Caki2 (cell line): ENCODE measurements around the gene AP1S1. TPM values are rescaled to one million over a fixed set of nuclear protein-coding genes. Genes with fewer than 3 reads are reported as not detected.
"Not testable (repeated sequence)": the region's sequence is repeated elsewhere in the genome, so short reads cannot be mapped to it uniquely, and the experiment has no call there.

Experiments
- DNase-seq: peaks from one replicate; pipeline ENCODE4 v3.0.0-alpha.2; 2015; ENCODE audit warnings: low read depth
- in situ Hi-C: cut with HindIII; loops from 2 replicates; pipeline ENCODE4 v1.10.0; 2016; ENCODE audit warnings: low sequenced_read_pairs, low pct_unique_long_range_greater_than_20kb, mixed read lengths
- total RNA-seq: library from RNA; depleted of rRNA; stranded (reverse); fragments of >200 nt; shearing (Covaris generic); gene quantifications from 2 replicates; pipeline ENCODE4 v1.2.3, GENCODE V29; 2014; ENCODE audit warnings: low replicate concordance

AP1S1 gene
- total RNA-seq, 1 experiment from 2014 or later = 312 TPM

- no peak for DNase-seq
- in situ Hi-C loops = no loop called here
These were observed 25.4 kb downstream of the AP1S1 start for GRCh38 chr7:101179713-101180112.

- in situ Hi-C loops = no loop called here
- no peak for DNase-seq
These were observed 26.0 kb downstream of the AP1S1 start, which contains the start of gene NAT16 for GRCh38 chr7:101180130-101180755. Gene NAT16, minus strand, starts transcription at chr7:101180293. Its CDS starts 5,486 bp downstream, at chr7:101174807.

DNA sequence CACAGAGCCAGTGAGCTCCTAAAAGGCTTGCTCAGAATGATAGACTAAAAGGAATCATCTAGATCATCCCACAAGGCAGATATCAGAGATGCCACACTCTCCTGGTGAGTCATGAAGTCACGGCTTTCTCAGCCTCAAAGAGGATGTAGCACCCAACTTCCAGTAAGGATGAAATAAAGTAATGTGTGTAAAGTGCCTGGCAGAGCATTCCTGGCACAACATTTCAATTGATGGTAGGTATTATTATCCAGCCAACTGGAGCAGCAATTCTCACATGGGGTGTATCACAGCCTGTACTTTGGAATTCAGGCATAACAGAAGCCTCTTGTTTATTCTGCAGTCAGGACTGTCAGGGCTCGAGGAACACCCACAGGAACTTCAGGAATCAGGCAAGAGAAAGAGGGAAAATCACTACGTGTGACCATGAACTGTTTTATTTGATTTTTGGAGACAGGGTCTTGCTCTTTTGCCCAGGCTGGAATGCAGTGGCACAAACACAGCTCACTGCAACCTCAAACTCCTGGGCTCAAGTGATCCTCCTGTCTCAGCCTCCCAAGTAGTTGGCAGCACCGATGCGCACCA lies 31.1 kb downstream of the AP1S1 start:
- peak; percentile 43 for DNase-seq
- in situ Hi-C loops = no loop called here

DNA sequence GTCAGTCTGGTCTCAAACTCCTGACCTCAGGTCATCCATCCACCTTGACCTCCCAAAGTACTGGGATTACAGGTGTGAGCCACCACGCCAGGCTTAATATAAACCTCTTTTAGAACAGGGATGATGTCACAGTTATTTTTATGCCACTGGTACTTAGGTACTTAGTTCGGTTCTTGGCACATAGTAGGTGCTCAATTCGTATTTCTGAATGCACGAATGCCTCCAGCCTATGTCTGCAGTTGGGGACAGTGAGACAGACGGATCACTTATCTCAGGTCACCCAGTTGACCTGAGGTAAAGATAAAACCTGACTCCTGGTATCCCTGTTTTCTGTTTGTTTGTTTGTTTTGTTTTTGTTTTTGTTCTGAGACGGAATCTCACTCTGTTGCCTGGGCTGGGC lies 31.9 kb downstream of the AP1S1 start:
- in situ Hi-C loops = no loop called here

DNA sequence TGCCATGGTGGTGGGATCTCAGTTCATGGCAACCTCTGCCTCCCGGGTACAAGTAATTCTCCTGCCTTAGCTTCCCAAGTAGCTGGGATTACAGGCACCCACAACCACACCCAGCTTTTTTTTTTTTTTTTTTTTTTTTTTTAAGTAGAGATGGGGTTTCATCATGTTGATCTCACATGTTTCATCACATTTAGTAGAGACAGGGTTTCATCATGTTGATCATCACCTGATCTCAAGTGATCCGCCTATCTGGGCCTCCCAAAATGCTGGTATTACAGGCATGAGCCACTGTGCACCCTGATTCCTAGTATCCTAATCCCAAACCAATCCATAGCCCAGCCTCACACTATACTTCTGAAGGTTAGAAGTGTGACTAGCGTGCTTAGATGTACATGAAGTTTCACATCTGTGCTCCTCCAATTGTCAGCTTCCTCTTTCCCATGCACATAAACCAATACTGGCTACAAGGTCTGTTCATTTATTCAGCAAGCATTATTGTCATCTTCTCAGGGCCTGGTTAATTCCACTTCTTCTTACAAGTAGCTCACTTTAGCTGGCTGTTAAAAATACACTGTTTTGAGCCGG lies 32.7 kb downstream of the AP1S1 start:
- no peak for DNase-seq
- in situ Hi-C loops = no loop called here

More for the DNA sequence above, 31.9 kb downstream of the AP1S1 start:
- no peak for DNase-seq

DNA sequence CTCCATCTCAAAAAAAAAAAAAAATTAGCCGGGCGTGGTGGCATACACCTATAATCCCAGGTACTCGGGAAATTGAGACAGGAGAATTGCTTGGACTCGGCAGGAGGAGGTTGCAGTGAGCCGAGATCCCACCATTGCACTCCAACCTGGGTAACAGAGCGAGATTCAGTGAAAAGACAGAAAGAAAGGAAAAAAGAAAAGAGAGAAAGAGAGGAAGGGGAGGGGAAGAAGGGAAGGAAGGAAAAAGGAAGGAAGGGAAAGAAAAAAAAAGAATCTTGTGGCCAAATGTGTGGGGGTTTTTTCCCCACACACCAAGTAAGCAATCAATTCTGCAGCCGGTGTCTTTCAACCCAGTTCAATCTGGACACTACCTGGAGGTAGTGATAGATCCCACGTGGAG lies 34.8 kb downstream of the AP1S1 start:
- in situ Hi-C loops = no loop called here
- no peak for DNase-seq

- in situ Hi-C loops = no loop called here
- DNase-seq = no peak
These were observed 41.6 kb downstream of the AP1S1 start for GRCh38 chr7:101195884-101196283.

DNA sequence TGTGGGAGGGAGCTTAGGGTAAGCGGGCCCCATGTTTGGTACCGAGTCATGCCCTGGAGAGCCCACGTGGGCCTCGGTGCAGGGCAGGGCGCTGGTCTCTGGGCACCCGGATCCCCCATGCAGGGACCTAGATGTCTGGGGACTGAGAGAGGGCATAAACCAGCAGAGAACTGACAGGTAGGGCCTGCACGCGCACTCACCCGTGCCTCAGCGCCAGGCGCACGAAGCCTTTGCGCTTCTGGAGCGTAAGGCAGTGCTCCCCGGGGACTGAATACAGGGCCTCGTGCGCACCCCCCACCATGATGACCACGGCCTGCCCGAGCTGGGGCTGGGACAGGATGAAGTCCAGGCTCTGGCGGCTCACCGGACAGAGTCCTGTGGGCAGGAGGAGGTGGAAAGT lies 43.7 kb downstream of the AP1S1 start:
- no peak for DNase-seq
- in situ Hi-C loops = no loop called here

GRCh38 chr7:101198476-101198875 lies 44.2 kb downstream of the AP1S1 start:
- in situ Hi-C loops = no loop called here
- DNase-seq = no peak

GRCh38 chr7:101199522-101199921 lies 45.2 kb downstream of the AP1S1 start:
- in situ Hi-C loops, DNase-seq: not testable (repeated sequence)

DNA sequence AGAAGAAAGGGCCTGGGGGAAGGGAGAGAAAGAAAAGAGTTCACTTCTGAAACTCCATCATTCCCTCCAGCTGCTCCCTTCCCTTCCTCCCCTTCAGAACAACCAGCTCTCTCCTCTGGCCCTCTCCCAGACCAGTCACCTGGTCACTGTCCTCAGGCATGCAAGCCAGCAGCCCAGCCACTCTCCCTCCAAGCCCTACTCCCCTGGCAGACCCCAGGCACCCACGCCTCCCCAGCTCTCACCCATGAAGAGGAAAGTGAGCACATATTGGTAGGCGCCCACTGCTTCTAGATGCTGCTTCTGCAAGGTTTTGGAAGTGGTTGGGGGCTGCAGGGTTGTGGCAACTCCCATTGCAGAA lies 46.2 kb downstream of the AP1S1 start:
- in situ Hi-C loops = no loop called here
- no peak for DNase-seq

GRCh38 chr7:101200862-101201599 lies 46.8 kb downstream of the AP1S1 start, which contains the start of gene MOGAT3:
Gene MOGAT3, minus strand, starts transcription at chr7:101201036. Its CDS starts 182 bp downstream, at chr7:101200854.
- in situ Hi-C loops = no loop called here
- no peak for DNase-seq

DNA sequence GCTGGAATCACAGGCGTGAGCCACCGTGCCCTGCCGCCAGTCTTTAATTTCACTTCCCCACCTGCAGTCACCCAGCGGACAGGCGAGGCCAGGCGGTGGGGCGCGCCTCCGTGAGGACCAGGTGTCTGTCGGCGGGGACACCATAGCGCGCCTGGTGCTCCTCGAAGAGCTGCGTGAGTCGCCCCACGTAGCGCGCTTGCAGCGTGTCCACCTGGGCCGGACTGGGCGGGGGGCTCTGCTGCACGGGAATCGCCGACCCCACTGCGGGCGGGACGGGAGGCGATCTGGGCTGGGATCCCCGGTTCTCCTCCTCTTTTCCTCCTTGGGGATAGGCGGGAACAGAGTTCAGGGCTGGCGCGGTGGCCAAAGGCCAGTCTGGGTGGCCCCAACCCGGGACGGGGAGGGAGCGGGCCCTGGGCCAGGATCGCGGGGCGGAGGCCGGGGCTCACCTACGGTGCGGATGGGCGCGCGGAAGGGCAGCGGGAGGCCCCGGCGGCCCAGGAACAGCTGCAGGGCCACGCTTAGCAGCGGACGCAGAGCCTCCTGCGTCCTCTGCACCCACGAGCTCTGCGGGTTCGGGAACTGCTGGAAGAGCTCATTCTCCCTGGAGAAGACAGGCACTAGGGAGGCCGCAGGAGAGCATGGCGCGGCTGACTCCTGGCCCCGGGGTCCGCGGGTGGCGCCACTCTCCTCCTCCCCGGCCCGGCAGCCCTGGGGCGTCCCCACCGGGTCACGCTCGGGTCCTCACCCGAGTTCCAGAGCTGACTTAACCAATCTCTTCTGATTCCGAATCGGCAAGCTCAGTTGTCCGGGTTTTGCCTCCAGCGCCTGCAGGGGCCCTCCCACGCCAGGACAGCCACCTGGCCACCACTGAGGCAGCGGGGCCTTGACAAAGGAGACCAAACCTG lies 47.7 kb downstream of the AP1S1 start:
- in situ Hi-C loops = no loop called here
- no peak for DNase-seq

DNA sequence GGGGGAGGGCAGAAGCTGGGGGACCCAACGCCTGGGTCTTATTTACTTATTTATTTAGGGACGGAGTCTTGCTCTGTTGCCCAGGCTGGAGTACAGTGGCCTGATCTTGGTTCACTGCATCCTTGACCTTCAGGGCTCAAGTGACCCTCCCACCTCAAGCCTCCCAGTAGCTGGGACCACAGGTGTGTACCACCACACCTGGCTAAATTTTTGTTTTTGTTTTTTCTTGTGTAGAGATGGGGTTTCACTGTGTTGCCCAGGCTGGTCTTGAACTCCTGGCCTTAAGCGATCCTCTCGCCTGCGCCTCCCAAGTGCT lies 48.3 kb downstream of the AP1S1 start:
- DNase-seq = no peak
- in situ Hi-C loops = no loop called here

- DNase-seq, in situ Hi-C loops: not testable (repeated sequence)
These were observed 49.8 kb downstream of the AP1S1 start for GRCh38 chr7:101203740-101204738.

DNA sequence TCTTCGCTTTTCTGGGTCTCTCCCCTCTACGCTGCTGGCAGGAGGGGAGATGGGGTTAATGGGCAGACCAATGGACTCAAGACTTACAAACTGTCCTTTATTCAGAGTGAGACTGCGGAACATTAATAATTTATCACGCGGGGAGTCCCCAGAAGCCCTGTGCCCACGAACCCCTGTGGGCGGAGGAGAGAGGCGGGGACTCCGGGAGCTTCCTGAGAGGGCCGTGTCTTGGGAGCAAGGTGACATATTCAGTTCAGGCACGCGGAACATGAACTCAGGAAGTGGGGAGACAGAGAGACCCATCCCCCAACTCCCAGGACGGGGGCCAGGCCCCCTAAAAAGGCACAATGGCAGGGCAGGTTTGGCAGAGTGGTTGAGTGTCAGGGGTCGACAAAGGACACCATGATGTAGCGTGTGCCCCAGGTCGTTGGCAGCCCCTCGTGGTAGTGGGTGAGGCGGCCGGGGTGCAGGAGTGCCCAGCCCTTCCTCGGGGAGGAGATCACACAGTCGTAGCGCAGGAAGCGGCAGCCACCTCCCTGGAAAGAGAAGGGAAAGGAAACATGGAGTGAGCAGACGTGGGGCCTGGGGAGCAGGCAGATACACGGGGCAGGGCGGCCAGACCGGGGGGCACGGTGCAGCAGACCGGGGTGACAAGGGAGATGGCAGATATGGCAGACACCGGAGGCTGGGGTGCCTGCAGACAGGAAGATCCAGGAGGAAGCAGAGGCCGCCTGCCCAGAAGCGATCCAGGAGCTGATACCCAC lies 51.8 kb downstream of the AP1S1 start:
- in situ Hi-C loops = no loop called here
- no peak for DNase-seq

DNA sequence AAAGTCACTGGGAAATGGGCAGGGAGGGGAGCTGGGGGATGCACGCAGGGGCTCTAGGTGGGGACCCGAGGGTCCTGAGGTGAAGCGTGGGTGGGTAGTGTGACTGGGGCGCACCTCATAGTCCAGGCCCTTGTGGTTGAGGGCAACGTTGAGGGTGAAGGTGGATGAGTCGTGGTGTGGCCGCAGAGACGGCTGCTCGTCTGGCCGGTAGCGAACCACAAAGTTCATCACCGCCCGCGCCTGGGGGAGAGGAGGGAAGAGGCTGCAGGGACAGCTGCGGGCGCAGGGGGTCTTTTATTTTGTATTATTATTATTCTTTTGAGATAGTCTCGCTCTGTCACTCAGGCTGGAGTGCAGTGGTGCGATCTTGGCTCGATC lies 52.4 kb downstream of the AP1S1 start:
- in situ Hi-C loops = no loop called here
- DNase-seq = no peak
